ENCODE results near the gene RIMKLB.

Gene RIMKLB

DNA sequence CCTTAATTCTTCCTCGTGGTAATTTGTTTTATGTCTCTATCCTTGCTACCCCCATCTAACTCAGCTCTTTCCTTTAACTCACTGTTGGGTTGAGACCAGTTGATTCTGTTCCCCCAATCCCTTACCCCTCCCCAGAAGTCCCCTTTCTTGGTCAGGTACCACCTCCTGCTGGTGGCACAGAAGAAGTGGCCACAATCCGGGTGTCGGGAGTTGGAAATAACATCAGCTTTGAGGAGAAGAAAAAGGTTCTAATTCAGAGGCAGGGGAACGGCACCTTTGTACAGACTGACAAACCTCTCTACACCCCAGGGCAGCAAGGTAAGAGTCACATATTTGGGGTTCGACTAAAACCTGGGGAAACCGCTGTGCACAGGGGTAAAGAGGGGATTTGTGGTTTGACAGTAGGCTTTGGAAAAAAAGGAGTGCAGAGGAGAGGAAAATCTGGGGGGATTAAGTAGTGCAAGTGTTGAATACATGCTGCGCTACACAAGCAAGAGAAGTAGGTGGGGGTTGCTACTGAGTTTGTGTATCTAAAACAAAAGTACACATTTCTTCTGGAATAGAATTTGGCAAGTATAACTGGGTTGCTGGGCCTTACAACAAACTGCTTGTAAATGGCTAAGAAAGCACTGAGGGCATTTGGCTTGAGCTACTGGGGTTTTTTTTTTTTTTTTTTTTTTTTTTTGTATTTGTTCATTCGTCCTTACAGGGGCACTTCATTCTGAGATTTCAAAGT lies 125.9 kb downstream of the RIMKLB start:
- Histone ChIP-seq H3K4me2 (ENCODE audit: low read depth, low read length, poor library complexity, severe bottlenecking) (no peak overlapping the region), H3K9ac (ENCODE audit: low read length) (no peak overlapping the region), H3K27ac (ENCODE audit: low read depth, low read length) (no peak overlapping the region), H3K27me3 (ENCODE audit: low read length) (no peaks in the 10 kb centered on the region), H3K36me3 (ENCODE audit: low read length) (no peaks in the 10 kb centered on the region), H3K79me2 (ENCODE audit: insufficient read depth, low read length) (no peaks in the 10 kb centered on the region), H3F3A (ENCODE audit: insufficient read depth) (no peaks in the 10 kb centered on the region), H3K9me2 (replicated peaks; ENCODE audit: insufficient read depth, low read length) (no peaks in the 10 kb centered on the region), H4K20me1 (ENCODE audit: low read depth, low read length) (no peaks in the 10 kb centered on the region), H2AFZ (ENCODE audit: low read depth, low read length, severe bottlenecking) (no peak overlapping the region), H3K4me3 (ENCODE audit: insufficient read depth, low read length, poor library complexity, severe bottlenecking) (no peak overlapping the region), H3K9me3 (ENCODE audit: insufficient read depth, low read length) (no peaks in the 10 kb centered on the region)
- TF ChIP-seq EZH2phosphoT487 (conservative IDR thresholded peaks at IDR 0.05; ENCODE audit: low read length), result no peak
- TF ChIP-seq, protein P1, sequence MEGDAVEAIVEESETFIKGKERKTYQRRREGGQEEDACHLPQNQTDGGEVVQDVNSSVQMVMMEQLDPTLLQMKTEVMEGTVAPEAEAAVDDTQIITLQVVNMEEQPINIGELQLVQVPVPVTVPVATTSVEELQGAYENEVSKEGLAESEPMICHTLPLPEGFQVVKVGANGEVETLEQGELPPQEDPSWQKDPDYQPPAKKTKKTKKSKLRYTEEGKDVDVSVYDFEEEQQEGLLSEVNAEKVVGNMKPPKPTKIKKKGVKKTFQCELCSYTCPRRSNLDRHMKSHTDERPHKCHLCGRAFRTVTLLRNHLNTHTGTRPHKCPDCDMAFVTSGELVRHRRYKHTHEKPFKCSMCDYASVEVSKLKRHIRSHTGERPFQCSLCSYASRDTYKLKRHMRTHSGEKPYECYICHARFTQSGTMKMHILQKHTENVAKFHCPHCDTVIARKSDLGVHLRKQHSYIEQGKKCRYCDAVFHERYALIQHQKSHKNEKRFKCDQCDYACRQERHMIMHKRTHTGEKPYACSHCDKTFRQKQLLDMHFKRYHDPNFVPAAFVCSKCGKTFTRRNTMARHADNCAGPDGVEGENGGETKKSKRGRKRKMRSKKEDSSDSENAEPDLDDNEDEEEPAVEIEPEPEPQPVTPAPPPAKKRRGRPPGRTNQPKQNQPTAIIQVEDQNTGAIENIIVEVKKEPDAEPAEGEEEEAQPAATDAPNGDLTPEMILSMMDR (IDR thresholded peaks at IDR 0.05; ENCODE audit: insufficient read depth, low read length, poor library complexity, severe bottlenecking), result no peak

DNA sequence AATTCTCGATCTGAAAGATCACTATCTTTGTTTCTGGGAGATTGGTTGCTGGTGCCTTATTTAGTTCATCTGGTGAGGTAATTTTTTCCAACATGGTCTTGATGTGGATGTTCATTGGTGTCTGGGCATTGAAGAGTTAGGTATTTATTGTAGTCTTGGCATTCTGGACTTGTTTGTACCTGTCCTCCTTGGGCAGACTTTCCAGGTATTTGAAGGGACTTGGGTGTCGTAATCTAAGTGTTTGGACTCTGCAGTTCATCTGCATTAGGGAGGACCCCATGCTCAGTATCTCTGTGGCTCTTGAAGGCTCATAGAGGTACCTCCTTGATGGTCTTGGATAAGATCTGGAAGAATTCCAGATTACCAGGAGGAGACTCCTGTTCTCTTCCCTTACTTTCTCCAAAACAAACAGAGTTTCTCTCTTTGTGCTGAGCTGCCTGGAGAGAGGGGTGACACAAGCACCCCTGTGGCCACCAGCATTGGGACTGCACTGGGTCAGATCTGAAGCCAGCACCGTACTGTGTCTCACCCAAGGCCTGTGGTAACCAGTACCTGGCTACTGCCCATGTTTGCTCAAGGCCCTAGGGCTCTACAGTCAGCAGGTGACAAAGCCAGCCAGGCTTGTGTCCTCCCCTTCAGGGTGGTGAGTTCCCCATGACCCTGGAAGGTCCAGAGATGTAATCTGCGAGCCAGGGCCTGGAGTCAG lies 129.9 kb downstream of the RIMKLB start:
- Histone ChIP-seq H2AFZ (ENCODE audit: low read depth, low read length, severe bottlenecking) (no peak overlapping the region), H3K9ac (ENCODE audit: low read length) (no peak overlapping the region), H3K4me2 (ENCODE audit: low read depth, low read length, poor library complexity, severe bottlenecking) (no peak overlapping the region)

DNA sequence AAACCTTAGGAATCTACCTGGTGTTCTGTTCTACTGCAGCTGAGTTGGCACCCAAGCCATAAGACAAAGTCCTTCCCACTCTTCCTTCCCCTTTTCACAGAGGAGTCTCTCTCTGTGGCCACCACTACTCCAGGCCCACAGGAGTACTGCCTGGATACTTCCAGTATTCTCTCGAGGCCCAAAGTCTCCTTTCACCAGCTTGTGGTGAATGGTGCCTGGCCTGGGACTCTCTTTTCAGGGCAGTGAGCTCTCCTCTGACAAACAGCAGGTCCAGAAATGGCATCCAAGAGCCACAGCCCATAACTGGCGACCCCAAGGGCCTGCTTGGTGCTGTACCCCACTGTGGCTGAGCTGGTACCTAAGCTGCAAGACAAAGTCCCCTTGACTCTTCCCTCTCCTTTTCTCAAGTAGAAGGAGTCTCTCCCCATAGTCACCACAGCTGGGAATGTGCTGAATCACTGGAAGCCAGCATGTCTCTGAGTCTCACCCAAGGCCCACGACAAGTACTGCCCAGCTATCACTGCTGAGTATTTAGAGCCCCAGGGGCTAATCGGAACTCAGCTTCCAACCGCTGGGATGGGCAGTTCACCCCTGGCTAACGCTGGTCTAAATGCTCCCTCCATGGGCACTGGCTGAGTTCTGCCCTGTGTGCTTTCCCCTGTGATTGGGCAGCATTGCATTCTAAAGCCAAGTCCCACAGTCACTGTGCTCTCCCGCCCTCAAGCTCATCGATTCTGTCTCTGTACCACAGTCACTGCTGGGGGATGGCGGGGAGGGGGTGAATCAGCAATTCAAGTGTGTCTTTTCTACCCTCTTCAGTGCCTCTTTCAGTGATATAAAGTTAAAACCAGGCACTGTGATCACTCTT lies 130.7 kb downstream of the RIMKLB start:
- H3K27ac ChIP-seq (ENCODE audit: low read depth, low read length), result no peak overlapping the region

More for the DNA sequence above, 129.9 kb downstream of the RIMKLB start:
- no peaks in the 10 kb centered on the region for H3F3A ChIP-seq (ENCODE audit: insufficient read depth)
- H3K27me3 ChIP-seq (ENCODE audit: low read length), result no peaks in the 10 kb centered on the region
- H3K36me3 ChIP-seq (ENCODE audit: low read length), result no peaks in the 10 kb centered on the region
- no peaks in the 10 kb centered on the region for H3K9me2 ChIP-seq (replicated peaks; ENCODE audit: insufficient read depth, low read length)
- H3K79me2 ChIP-seq (ENCODE audit: insufficient read depth, low read length), result no peaks in the 10 kb centered on the region
- TF ChIP-seq, protein P1 (IDR thresholded peaks at IDR 0.05; ENCODE audit: insufficient read depth, low read length, poor library complexity, severe bottlenecking), result no peak
- TF ChIP-seq EZH2phosphoT487 (conservative IDR thresholded peaks at IDR 0.05; ENCODE audit: low read length), result no peak
- no peaks in the 10 kb centered on the region for H3K9me3 ChIP-seq (ENCODE audit: insufficient read depth, low read length)
- no peaks in the 10 kb centered on the region for H4K20me1 ChIP-seq (ENCODE audit: low read depth, low read length)
- H3K27ac ChIP-seq (ENCODE audit: low read depth, low read length), result no peak overlapping the region
- H3K4me3 ChIP-seq (ENCODE audit: insufficient read depth, low read length, poor library complexity, severe bottlenecking), result no peak overlapping the region

More for the DNA sequence above, 130.7 kb downstream of the RIMKLB start:
- Histone ChIP-seq H3K9ac (ENCODE audit: low read length) (no peak overlapping the region), H3K36me3 (ENCODE audit: low read length) (no peaks in the 10 kb centered on the region), H4K20me1 (ENCODE audit: low read depth, low read length) (no peaks in the 10 kb centered on the region), H3K4me3 (ENCODE audit: insufficient read depth, low read length, poor library complexity, severe bottlenecking) (no peak overlapping the region), H3K9me3 (ENCODE audit: insufficient read depth, low read length) (no peaks in the 10 kb centered on the region), H3F3A (ENCODE audit: insufficient read depth) (no peaks in the 10 kb centered on the region), H3K9me2 (replicated peaks; ENCODE audit: insufficient read depth, low read length) (no peaks in the 10 kb centered on the region), H2AFZ (ENCODE audit: low read depth, low read length, severe bottlenecking) (no peak overlapping the region), H3K79me2 (ENCODE audit: insufficient read depth, low read length) (no peaks in the 10 kb centered on the region), H3K4me2 (ENCODE audit: low read depth, low read length, poor library complexity, severe bottlenecking) (no peak overlapping the region), H3K27me3 (ENCODE audit: low read length) (no peaks in the 10 kb centered on the region)
- no peak for TF ChIP-seq EZH2phosphoT487 (conservative IDR thresholded peaks at IDR 0.05; ENCODE audit: low read length)
- TF ChIP-seq, protein P1 (IDR thresholded peaks at IDR 0.05; ENCODE audit: insufficient read depth, low read length, poor library complexity, severe bottlenecking), result no peak

All from SU-DHL-6 (cell line).